ENCODE results near the gene TRAM2. TPM values are rescaled to one million over a fixed set of nuclear protein-coding genes. Genes with fewer than 3 reads are reported as not detected.
A peak's percentile ranks its signal among the peaks of the same experiment; 100 is the strongest.

TRAM2 gene
- total and polyA plus RNA-seq, 2 of the 13 experiments (the other 11 are each of a cell fraction or from before 2014, with no cell fraction given): 49.1 to 72.5 TPM

GRCh38 chr6:52506476-52506875, 70.4 kb downstream of the TRAM2 start:
- Histone ChIP-seq H3K36me3 (replicated peaks in 1 of 2; ENCODE audit: control insufficient read depth in 1 of 2, insufficient read depth in 2 of 2, low read length in 2 of 2) (peaks cover 41 to 96% of the 10 kb centered on the region in 2 experiments), H3K27ac (ENCODE audit: extremely low read length, insufficient read depth, low read length) (no peak overlapping the region), H3K9ac (ENCODE audit: insufficient read depth, low read depth, low read length) (no peak overlapping the region), H4K20me1 (ENCODE audit: insufficient read depth, low read length) (no peaks in the 10 kb centered on the region), H3K4me3 (replicated peaks in 1 of 3; ENCODE audit: insufficient read depth in 1 of 3, low read depth in 2 of 3, low read length in 3 of 3) (no peak overlapping the region), H3K79me2 (ENCODE audit: insufficient read depth, low read length) (no peaks in the 10 kb centered on the region), H3K4me1 (ENCODE audit: insufficient read depth, low read length) (peaks cover 19% of the 10 kb centered on the region), H2AFZ (ENCODE audit: low read length) (no peak overlapping the region), H3K27me3 (ENCODE audit: control insufficient read depth in 1 of 2, insufficient read depth in 2 of 2, low read length in 2 of 2) (no peaks in the 10 kb centered on the region), H3K4me2 (ENCODE audit: low read depth, low read length) (no peak overlapping the region), H3K9me3 (ENCODE audit: low read length) (no peaks in the 10 kb centered on the region)
- ChIA-PET POLR2A (interaction anchor here (1.4 kb wide), 1 partner anchor 83 kb away, joined by 5 read pairs; no protein-coding TSS in a partner anchor), CTCF (ENCODE audit: low intra/inter-chr PET ratio, low total read pairs) (no interaction called here)
- FAIRE-seq: no peak
- TF ChIP-seq NFYC (CRISPR knock-in tag; IDR thresholded peaks at IDR 0.05) (no peak), ZNF75D (CRISPR knock-in tag; IDR thresholded peaks at IDR 0.05; ENCODE audit: borderline replicate concordance) (no peak), KAT2B (IDR thresholded peaks at IDR 0.05; ENCODE audit: borderline replicate concordance, low read depth, low read length) (no peak), ZNF235 (CRISPR knock-in tag; IDR thresholded peaks at IDR 0.05; ENCODE audit: borderline replicate concordance) (no peak)
- TSS peak; percentile 7 for BruUV-seq (replicated peaks)
- in situ Hi-C loops (cut with HindIII; ENCODE audit: extremely low pct_ligation_motif_present, low pct_unique_long_range_greater_than_20kb) (no loop called here), intact Hi-C loops (cut with micrococcal nuclease; ENCODE audit: unreplicated experiment) (no loop called here)
- DNase-seq (ENCODE audit: low spot score): no peak
- ATAC-seq: no peak
- 87% methylated on average over 9 of the region's 9 CpGs for WGBS (ENCODE audit: low lambda C conversion rate)

DNA sequence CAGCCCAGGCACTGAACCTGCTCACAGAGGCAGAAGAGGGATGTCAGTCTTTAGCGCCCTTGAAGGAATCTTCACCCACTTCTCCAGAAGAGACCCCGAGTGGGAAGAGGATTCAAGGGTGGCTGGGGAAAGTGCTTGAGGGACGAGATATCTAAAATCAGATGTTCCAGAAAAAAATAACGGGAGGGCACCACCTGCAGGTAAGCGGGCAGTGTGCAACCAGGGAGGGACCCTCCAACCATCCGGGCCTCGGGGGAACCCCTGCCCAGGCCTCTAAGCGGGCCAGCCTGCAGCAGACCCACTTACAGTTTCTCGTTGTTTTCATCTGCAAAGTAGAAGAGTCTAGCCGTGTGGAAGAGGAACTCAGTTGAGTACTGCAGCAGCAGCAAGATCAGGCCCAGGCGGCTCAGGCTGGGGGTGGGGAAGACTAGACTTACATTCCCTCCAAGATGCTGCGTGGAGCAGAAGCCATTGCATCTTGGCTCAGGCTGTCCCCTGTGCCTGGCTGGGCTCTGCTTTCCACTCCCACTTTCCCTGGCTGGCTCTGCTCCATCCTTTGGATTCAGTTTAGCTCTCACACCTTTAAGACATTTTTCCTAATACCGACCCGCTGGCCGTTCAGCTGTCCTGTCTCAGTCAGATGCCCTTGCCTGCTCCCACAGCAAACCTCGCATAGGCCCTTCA, 71.0 kb downstream of the TRAM2 start:
- H4K20me1 ChIP-seq (ENCODE audit: insufficient read depth, low read length): no peaks in the 10 kb centered on the region
- no peaks in the 10 kb centered on the region for H3K79me2 ChIP-seq (ENCODE audit: insufficient read depth, low read length)
- H3K4me1 ChIP-seq (ENCODE audit: insufficient read depth, low read length): peaks cover 19% of the 10 kb centered on the region
- DNase-seq (ENCODE audit: low spot score) (no peak), FAIRE-seq (no peak), ATAC-seq (no peak)
- intact Hi-C loops (cut with micrococcal nuclease; ENCODE audit: unreplicated experiment): no loop called here
- no peak overlapping the region for H3K4me3 ChIP-seq (replicated peaks in 1 of 3; ENCODE audit: insufficient read depth in 1 of 3, low read depth in 2 of 3, low read length in 3 of 3)
- WGBS (ENCODE audit: low lambda C conversion rate): 97% methylated on average over 16 of the region's 16 CpGs
- TF ChIP-seq, protein P1, sequence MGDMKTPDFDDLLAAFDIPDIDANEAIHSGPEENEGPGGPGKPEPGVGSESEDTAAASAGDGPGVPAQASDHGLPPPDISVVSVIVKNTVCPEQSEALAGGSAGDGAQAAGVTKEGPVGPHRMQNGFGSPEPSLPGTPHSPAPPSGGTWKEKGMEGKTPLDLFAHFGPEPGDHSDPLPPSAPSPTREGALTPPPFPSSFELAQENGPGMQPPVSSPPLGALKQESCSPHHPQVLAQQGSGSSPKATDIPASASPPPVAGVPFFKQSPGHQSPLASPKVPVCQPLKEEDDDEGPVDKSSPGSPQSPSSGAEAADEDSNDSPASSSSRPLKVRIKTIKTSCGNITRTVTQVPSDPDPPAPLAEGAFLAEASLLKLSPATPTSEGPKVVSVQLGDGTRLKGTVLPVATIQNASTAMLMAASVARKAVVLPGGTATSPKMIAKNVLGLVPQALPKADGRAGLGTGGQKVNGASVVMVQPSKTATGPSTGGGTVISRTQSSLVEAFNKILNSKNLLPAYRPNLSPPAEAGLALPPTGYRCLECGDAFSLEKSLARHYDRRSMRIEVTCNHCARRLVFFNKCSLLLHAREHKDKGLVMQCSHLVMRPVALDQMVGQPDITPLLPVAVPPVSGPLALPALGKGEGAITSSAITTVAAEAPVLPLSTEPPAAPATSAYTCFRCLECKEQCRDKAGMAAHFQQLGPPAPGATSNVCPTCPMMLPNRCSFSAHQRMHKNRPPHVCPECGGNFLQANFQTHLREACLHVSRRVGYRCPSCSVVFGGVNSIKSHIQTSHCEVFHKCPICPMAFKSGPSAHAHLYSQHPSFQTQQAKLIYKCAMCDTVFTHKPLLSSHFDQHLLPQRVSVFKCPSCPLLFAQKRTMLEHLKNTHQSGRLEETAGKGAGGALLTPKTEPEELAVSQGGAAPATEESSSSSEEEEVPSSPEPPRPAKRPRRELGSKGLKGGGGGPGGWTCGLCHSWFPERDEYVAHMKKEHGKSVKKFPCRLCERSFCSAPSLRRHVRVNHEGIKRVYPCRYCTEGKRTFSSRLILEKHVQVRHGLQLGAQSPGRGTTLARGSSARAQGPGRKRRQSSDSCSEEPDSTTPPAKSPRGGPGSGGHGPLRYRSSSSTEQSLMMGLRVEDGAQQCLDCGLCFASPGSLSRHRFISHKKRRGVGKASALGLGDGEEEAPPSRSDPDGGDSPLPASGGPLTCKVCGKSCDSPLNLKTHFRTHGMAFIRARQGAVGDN (CRISPR knock-in tag; IDR thresholded peaks at IDR 0.05): peak; percentile 35; the same call in 1 of the 2 replicates
- no peak for TF ChIP-seq ARID2 (CRISPR knock-in tag; IDR thresholded peaks at IDR 0.05; ENCODE audit: borderline replicate concordance)
- TF ChIP-seq ATF1 (CRISPR knock-in tag; IDR thresholded peaks at IDR 0.05): no peak
- TF ChIP-seq SP5 (CRISPR knock-in tag; IDR thresholded peaks at IDR 0.05; ENCODE audit: borderline replicate concordance, low read depth): no peak
- TF ChIP-seq, protein P2, sequence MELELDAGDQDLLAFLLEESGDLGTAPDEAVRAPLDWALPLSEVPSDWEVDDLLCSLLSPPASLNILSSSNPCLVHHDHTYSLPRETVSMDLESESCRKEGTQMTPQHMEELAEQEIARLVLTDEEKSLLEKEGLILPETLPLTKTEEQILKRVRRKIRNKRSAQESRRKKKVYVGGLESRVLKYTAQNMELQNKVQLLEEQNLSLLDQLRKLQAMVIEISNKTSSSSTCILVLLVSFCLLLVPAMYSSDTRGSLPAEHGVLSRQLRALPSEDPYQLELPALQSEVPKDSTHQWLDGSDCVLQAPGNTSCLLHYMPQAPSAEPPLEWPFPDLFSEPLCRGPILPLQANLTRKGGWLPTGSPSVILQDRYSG (CRISPR knock-in tag; IDR thresholded peaks at IDR 0.05): no peak
- TF ChIP-seq SSRP1 (CRISPR knock-in tag; IDR thresholded peaks at IDR 0.05): peak; percentile 92; the same call in 1 of the 2 replicates
- no peak for TF ChIP-seq ZKSCAN1 (IDR thresholded peaks at IDR 0.05; ENCODE audit: low read length)
- TF ChIP-seq HES4 (CRISPR knock-in tag; IDR thresholded peaks at IDR 0.05; ENCODE audit: borderline replicate concordance): 0 out of 2 replicates have a peak, but pooled peaks have one; percentile 36
- no peak for TF ChIP-seq CBX2 (IDR thresholded peaks at IDR 0.05; ENCODE audit: low read depth, low read length)
- TF ChIP-seq CBX2 (CRISPR knock-in tag; IDR thresholded peaks at IDR 0.05; ENCODE audit: low read depth): no peak
- no peak overlapping the region for H2AFZ ChIP-seq (ENCODE audit: low read length)
- CTCF ChIA-PET (ENCODE audit: low intra/inter-chr PET ratio, low total read pairs): no interaction called here
- no peak overlapping the region for H3K9ac ChIP-seq (ENCODE audit: insufficient read depth, low read depth, low read length)
- BruUV-seq (replicated peaks): no TSS peak
- H3K27me3 ChIP-seq (ENCODE audit: control insufficient read depth in 1 of 2, insufficient read depth in 2 of 2, low read length in 2 of 2): no peaks in the 10 kb centered on the region
- H3K9me3 ChIP-seq (ENCODE audit: low read length): no peaks in the 10 kb centered on the region
- H3K27ac ChIP-seq (ENCODE audit: extremely low read length, insufficient read depth, low read length): no peak overlapping the region
- in situ Hi-C loops (cut with HindIII; ENCODE audit: extremely low pct_ligation_motif_present, low pct_unique_long_range_greater_than_20kb): no loop called here
- H3K4me2 ChIP-seq (ENCODE audit: low read depth, low read length): no peak overlapping the region
- POLR2A ChIA-PET: interaction anchor here (1.4 kb wide), 1 partner anchor 83 kb away, joined by 5 read pairs; no protein-coding TSS in a partner anchor
- H3K36me3 ChIP-seq (replicated peaks in 1 of 2; ENCODE audit: control insufficient read depth in 1 of 2, insufficient read depth in 2 of 2, low read length in 2 of 2): peaks cover 40 to 90% of the 10 kb centered on the region in 2 experiments

Data from HepG2 (cell line).